Neuronal stem cell (in vitro differentiated cells): ENCODE results near the gene GCC2. TPM values are rescaled to one million over a fixed set of nuclear protein-coding genes. Genes with fewer than 3 reads are reported as not detected.
"Not testable (repeated sequence)": the region's sequence is repeated elsewhere in the genome, so short reads cannot be mapped to it uniquely, and the experiment has no call there.

ENCODE experiments used
- DNase-seq: peaks from one replicate; pipeline ENCODE4 v3.0.0-alpha.2; 2013; ENCODE audit warnings: low spot score
- H2AFZ ChIP-seq: one replicate; pipeline ENCODE4 v1.6.1; 2013; ENCODE audit warnings: mild to moderate bottlenecking, low read length, inconsistent platforms
- H2AK5ac ChIP-seq: 2 replicates; pipeline ENCODE4 v1.6.1; 2013; ENCODE audit warnings: low read depth, mild to moderate bottlenecking, inconsistent platforms, low read length, moderate library complexity, mixed read lengths
- H2BK120ac ChIP-seq: 2 replicates; pipeline ENCODE4 v1.6.1; 2013; ENCODE audit warnings: low read depth, mild to moderate bottlenecking, inconsistent platforms, low read length, moderate library complexity, mixed read lengths
- H2BK12ac ChIP-seq: one replicate; pipeline ENCODE4 v1.6.1; 2013; ENCODE audit warnings: low read length, inconsistent platforms
- H2BK15ac ChIP-seq: 2 replicates; pipeline ENCODE4 v1.6.1; 2013; ENCODE audit warnings: mild to moderate bottlenecking, low read length, inconsistent platforms, mixed read lengths
- H2BK5ac ChIP-seq: one replicate; pipeline ENCODE4 v1.6.1; 2013; ENCODE audit warnings: inconsistent platforms, mild to moderate bottlenecking, low read length, moderate library complexity
- H3K14ac ChIP-seq: one replicate; pipeline ENCODE4 v1.6.1; 2013; ENCODE audit warnings: low read length, inconsistent platforms
- H3K18ac ChIP-seq: 2 replicates; pipeline ENCODE4 v1.6.1; 2013; ENCODE audit warnings: low read length, inconsistent platforms
- H3K23ac ChIP-seq: 2 replicates; pipeline ENCODE4 v1.6.1; 2013; ENCODE audit warnings: low read depth, mild to moderate bottlenecking, mixed read lengths, low read length, inconsistent platforms; ENCODE audit not compliant: poor library complexity
- H3K27ac ChIP-seq: replicated peaks from 3 replicates; pipeline ENCODE4 v1.5.1; 2013; ENCODE audit warnings: low read length, inconsistent platforms
- H3K27me3 ChIP-seq, 3 experiments: 2 replicates each; pipeline ENCODE4 v1.6.1; 2013; ENCODE audit warnings: low read length in 3 of 3, mild to moderate bottlenecking in 2 of 3, inconsistent platforms in 1 of 3, low read depth in 1 of 3, mixed read lengths in 1 of 3, moderate library complexity in 1 of 3; ENCODE audit not compliant: control insufficient read depth in 3 of 3, insufficient read depth in 3 of 3
- H3K36me3 ChIP-seq, 2 donors: replicated peaks in 1 of 2; 2 replicates each; pipeline ENCODE4 v1.6.1; 2013; ENCODE audit warnings: low read length in 2 of 2; ENCODE audit not compliant: control insufficient read depth in 2 of 2, insufficient read depth in 2 of 2
- H3K4ac ChIP-seq: 2 replicates; pipeline ENCODE4 v1.6.1; 2013; ENCODE audit warnings: inconsistent platforms, mild to moderate bottlenecking, low read length, moderate library complexity
- H3K4me1 ChIP-seq, 2 donors: 1 replicate in 1 of 2; 2 replicates in 1 of 2; pipeline ENCODE4 v1.6.1; 2013; ENCODE audit warnings: low read length in 2 of 2, low read depth in 1 of 2; ENCODE audit not compliant: control insufficient read depth in 2 of 2, insufficient read depth in 1 of 2
- H3K4me2 ChIP-seq: one replicate; pipeline ENCODE4 v1.6.1; 2013; ENCODE audit warnings: mild to moderate bottlenecking, low read length, inconsistent platforms; ENCODE audit not compliant: insufficient read depth, poor library complexity, severe bottlenecking
- H3K4me3 ChIP-seq, 2 donors: 2 replicates each; pipeline ENCODE4 v1.5.1; 2013; ENCODE audit warnings: low read length in 2 of 2, mild to moderate bottlenecking in 2 of 2, inconsistent platforms in 1 of 2, moderate library complexity in 1 of 2
- H3K79me1 ChIP-seq: one replicate; pipeline ENCODE4 v1.6.1; 2013; ENCODE audit warnings: low read depth, mild to moderate bottlenecking, inconsistent platforms, low read length, moderate library complexity
- H3K9ac ChIP-seq: one replicate; pipeline ENCODE4 v1.6.1; 2013; ENCODE audit warnings: mild to moderate bottlenecking, low read depth, low read length, inconsistent platforms; ENCODE audit not compliant: poor library complexity
- H3K9me3 ChIP-seq, 2 donors: replicated peaks in 1 of 2; 2 replicates each; pipeline versions ENCODE3 to v1.6.1; 2013; ENCODE audit warnings: low read length in 2 of 2, mild to moderate bottlenecking in 2 of 2, inconsistent platforms in 1 of 2, low read depth in 1 of 2, mixed read lengths in 1 of 2, moderate library complexity in 1 of 2; ENCODE audit not compliant: control insufficient read depth in 2 of 2, insufficient read depth in 1 of 2
- H4K8ac ChIP-seq: one replicate; pipeline ENCODE4 v1.6.1; 2013; ENCODE audit warnings: low read depth, mild to moderate bottlenecking, inconsistent platforms, low read length, moderate library complexity
- H4K91ac ChIP-seq: one replicate; pipeline ENCODE4 v1.6.1; 2013; ENCODE audit warnings: low read length, low read depth, mild to moderate bottlenecking, inconsistent platforms; ENCODE audit not compliant: poor library complexity
- WGBS, 2 donors: extraction: QIAGEN DNeasy Blood & Tissue Kit; methylation state at CpG; one replicate each; pipeline ENCODE4 v1.1.7; 2013; ENCODE audit warnings: missing lambda C conversion rate in 2 of 2, mixed read lengths in 1 of 2; ENCODE audit not compliant: insufficient read length in 2 of 2, insufficient replicate concordance in 1 of 2; ENCODE audit errors: extremely low coverage in 2 of 2; 5-methylcytosine and 5-hydroxymethylcytosine counted together
- small RNA-seq: library from polyadenylated mRNA; stranded (forward); fragments of <200 nt; extraction: miRNeasy Mini kit (QIAGEN cat#:217004); gene quantifications from one replicate; pipeline ENCODE3, GENCODE V24; 2013; ENCODE audit not compliant: insufficient read depth

GCC2 gene

DNA sequence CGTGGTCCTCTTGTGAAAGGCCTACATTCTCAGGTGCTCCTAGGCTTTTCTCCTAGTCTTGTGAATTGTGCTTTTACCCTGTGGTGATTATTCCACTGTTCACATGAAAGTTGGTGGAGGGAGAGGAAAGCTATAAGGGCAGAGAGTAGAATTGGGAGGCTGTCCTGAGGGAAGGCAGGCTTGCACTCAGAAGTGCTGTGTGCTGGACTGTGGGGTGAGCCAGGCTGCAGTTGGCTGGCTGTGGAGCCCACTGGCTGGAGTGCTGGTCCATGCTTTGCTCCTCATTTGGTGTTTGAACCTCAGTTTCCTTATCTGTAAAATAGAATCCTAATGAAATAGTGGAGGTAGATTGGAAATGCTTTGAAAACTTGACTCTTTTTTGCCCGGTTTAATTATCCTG, 106.6 kb downstream of the GCC2 start:
- Histone ChIP-seq H3K4me3 (no peak overlapping the region), H3K23ac (peak overlapping the region; percentile 70), H3K18ac (no peak overlapping the region), H3K9ac (no peak overlapping the region), H3K9me3 (no peaks in the 10 kb centered on the region), H2BK120ac (no peak overlapping the region), H2AK5ac (no peak overlapping the region), H2BK5ac (no peak overlapping the region), H4K91ac (no peak overlapping the region), H3K79me1 (peaks cover 3% of the 10 kb centered on the region), H2BK15ac (no peak overlapping the region), H4K8ac (no peak overlapping the region), H2BK12ac (no peak overlapping the region), H3K27me3 (no peaks in the 10 kb centered on the region), H3K27ac (no peak overlapping the region), H3K4me1 (peaks cover 6 to 7% of the 10 kb centered on the region in 2 donors), H3K4ac (no peak overlapping the region), H3K36me3 (no peaks in the 10 kb centered on the region), H3K4me2 (no peak overlapping the region), H3K14ac (no peak overlapping the region), H2AFZ (no peak overlapping the region)
- WGBS, 2 donors = no CpG with 5 or more reads among the region's 2 CpGs
- DNase-seq = no peak

DNA sequence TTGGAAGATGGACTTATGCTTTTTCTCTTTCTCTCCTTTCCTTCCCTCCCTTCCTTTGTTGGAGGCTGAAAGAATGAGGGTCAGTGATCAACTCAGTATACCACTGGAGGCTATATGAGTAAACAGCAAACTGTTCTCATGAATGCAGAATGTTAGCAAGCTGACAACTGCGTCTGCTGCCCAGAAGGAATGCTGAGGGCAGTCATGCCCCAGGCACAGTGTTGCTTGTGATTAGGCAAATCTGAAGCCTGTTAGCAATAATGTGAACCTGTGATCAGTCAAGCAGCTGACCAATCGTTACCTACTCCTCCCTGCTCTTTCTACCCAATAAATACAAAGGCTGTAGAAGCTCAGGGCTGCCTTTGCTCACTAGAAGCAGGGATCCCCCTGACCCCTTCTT, 107.6 kb downstream of the GCC2 start:
- not testable (repeated sequence) for H3K36me3 ChIP-seq, DNase-seq, H4K8ac ChIP-seq, H2BK12ac ChIP-seq, H3K79me1 ChIP-seq, H3K14ac ChIP-seq, H3K27ac ChIP-seq, H2BK5ac ChIP-seq, H3K4me1 ChIP-seq, H4K91ac ChIP-seq, H3K23ac ChIP-seq, H3K27me3 ChIP-seq, H2AK5ac ChIP-seq, H3K9ac ChIP-seq, H2BK15ac ChIP-seq, H2AFZ ChIP-seq, H2BK120ac ChIP-seq, H3K4ac ChIP-seq, H3K4me2 ChIP-seq, H3K18ac ChIP-seq, H3K9me3 ChIP-seq, H3K4me3 ChIP-seq
- no CpG with 5 or more reads among the region's 2 CpGs for WGBS, 2 donors

Small RNA genes within 50 kb of the gene (small RNA-seq; reads per million reads assigned to genes)
- gene SMIM12P1 = not detected
